Retinal pigment epithelial cell (primary cell): ENCODE measurements around the gene NEURL1.

Experiments used
- DNase-seq: peaks from one replicate; pipeline ENCODE4 v3.0.0-alpha.2; 2010; ENCODE audit warnings: low read depth
- H3K4me3 ChIP-seq: 2 replicates; pipeline ENCODE4 v1.5.1; 2011; ENCODE audit warnings: mild to moderate bottlenecking, low read length, control low read depth, moderate library complexity
- CTCF ChIP-seq: conservative IDR thresholded peaks from 2 replicates; pipeline ENCODE4 v1.5.1; 2011; ENCODE audit warnings: low read depth, low read length, control low read depth, inconsistent platforms

NEURL1 gene

DNA sequence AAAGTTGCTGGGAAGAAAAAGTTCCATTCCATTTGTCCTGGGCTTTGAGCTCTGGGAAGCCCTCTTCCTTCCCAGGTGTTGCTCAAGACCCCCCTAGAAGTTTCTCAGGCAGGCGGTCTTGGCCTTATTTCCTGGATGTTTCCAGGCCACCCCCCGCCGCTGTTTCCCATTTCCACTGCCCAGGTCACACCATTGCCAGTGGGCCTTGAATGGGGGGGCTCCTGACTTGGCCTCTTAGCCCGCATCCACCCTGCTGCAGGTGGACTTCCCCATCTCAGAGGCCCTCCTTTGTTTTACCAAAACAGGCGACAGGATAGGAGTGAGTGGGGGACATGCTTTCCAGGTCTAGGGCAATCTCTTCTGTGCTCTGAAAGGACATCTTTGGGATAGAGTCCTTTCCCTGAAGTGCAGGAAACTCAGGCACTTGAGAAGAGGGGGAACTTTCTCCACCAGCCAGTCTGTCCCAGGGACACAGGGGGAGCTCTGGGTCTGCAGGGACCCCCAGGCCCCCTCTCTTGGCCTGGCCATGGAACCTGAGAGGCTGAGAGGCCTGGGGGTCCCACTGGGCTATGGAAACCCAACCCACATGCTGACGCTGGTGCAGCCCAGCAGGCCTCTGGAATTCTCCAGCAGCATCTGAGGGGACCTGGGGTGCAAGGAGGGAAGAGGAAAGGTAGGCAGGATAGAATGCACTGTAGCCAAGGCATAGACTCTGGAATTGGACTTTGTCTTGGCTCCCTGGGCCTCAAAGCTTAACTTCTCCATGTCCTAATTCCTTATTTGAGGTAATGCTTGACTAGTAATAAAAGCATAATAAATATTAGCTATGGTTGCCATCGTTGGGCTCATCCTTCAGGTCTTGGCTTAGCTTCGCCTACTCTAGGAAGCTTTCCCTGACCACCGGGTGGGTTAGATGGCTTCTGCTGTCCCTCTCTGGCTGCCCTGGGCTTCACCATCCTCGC, 17.6 kb downstream of the NEURL1 start:
- DNase-seq: no peak
- no peak overlapping the region for H3K4me3 ChIP-seq
- TF ChIP-seq CTCF: no peak

GRCh38 chr10:103512166-103512565, 18.7 kb downstream of the NEURL1 start:
- no peak for DNase-seq
- TF ChIP-seq CTCF: no peak
- no peak overlapping the region for H3K4me3 ChIP-seq

DNA sequence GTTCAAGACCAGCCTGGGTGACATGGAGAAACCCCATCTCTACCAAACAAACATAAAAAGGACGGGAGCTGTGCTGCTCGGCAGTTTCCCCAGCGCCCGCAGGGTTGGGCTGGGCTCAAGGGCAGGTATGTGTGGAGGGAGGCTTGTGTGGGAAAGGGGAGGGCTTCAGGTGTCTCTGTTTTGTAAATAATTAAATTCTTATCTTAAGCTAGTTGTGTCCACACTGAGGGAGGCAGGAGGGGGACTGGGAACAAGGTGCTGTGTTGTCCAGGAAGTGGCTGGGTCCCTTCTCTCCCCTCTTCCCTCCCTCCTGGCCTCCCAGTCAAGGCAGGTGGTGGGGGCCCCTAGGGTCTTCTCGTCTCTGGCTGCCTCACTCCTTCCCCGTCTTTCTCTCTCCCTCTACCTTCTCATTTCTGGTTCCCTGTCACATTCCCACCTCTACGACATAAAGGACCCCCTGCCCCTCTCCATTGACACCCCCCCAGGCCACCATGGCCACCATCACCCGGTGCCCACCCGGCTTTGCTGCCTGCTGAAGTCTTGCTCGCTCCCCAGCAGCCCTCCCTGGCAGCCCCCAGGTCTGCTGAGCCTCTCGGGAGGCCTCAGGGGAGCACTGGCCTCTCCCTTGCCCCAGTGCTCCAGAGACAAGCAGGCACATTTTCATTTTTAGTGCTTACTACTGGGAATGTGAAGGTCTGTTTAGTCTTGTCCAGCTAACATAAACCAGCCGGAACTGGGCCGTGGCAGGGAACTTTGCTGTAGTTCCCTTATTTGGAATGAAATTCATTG, 19.3 kb downstream of the NEURL1 start:
- DNase-seq: no peak
- no peak overlapping the region for H3K4me3 ChIP-seq
- TF ChIP-seq CTCF: no peak

- no peak for TF ChIP-seq CTCF
- no peak for DNase-seq
These were observed 20.0 kb downstream of the NEURL1 start for GRCh38 chr10:103513380-103514060.

GRCh38 chr10:103514244-103514643, 20.7 kb downstream of the NEURL1 start:
- H3K4me3 ChIP-seq: no peak overlapping the region
- no peak for TF ChIP-seq CTCF
- DNase-seq: no peak

More at GRCh38 chr10:103513380-103514060, 20.0 kb downstream of the NEURL1 start:
- H3K4me3 ChIP-seq: no peak overlapping the region

DNA sequence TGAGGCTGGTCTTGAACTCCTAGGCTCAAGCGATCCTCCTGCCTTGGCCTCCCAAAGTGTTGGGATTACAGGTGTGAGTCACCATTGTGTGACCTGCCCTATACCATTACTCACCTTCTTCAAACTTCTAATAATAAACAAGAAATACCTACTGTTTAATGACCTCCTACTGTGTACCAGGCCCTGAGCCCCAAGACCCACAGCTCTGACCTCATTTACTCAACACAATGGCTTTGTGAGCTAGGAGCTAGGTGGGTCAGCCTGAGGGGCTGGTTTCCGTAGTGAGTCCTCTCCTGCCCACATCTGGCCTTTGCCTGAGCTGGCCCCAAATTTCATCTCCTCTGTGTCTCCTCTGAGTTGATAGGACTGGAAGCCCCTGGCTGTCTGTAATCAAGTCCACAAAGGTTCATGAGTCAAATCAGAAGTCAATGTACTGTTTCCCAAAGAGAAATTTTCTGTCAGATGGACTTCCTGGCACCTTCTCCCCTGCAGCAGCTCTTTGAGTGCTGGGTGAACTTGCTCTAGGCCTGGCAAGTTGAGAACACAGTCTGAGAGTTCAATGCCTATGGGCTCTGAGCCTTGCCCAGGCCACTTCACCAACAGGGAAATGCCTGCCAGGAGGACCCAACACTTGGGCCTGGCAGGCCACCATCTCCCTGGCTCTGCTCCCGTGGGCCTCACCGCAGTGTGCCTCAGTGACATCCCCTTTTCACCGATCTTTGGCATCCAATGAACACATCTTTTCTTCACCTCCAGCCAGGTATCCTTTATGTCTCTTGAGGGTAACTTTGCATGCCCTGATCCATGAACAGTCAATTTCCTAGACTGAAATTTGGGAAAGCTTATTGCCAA, 24.0 kb downstream of the NEURL1 start:
- no peak for DNase-seq
- no peak overlapping the region for H3K4me3 ChIP-seq
- TF ChIP-seq CTCF: no peak
